ENCODE data around the gene SNRPA. TPM values are rescaled to one million over a fixed set of nuclear protein-coding genes. Genes with fewer than 3 reads are reported as not detected.
"Not testable (repeated sequence)": the region's sequence is repeated elsewhere in the genome, so short reads cannot be mapped to it uniquely, and the experiment has no call there.

SNRPA gene
- total and polyA plus RNA-seq, 2 donors from 2014 or later: 48.7 to 52.6 TPM

GRCh38 chr19:40724315-40724714, 26.7 kb upstream of the SNRPA start:
- TF ChIP-seq CTCF (IDR thresholded peaks at IDR 0.05; ENCODE audit: borderline replicate concordance, extremely low read depth, insufficient read depth): no peak
- DNase-seq: no peak
- no peak overlapping the region for H3K27ac ChIP-seq (ENCODE audit: low read depth in 2 of 2, low read length in 2 of 2)
- H3K4me1 ChIP-seq (ENCODE audit: control insufficient read depth in 2 of 3, insufficient read depth in 2 of 3, low read depth in 1 of 3, low read length in 3 of 3): peaks cover 0 to 17% (median 9%) of the 10 kb centered on the region in 3 donors
- no peak for FAIRE-seq
- H3K4me3 ChIP-seq (ENCODE audit: low read length in 3 of 3): no peak overlapping the region
- H3K36me3 ChIP-seq (ENCODE audit: control insufficient read depth in 2 of 3, insufficient read depth in 3 of 3, low read length in 3 of 3): peaks cover 2 to 26% (median 14%) of the 10 kb centered on the region in 3 donors
- intact Hi-C loops (cut with DNase I): no loop called here
- H3K9ac ChIP-seq (ENCODE audit: low read length in 3 of 3): no peak overlapping the region
- H3K27me3 ChIP-seq (ENCODE audit: control insufficient read depth, insufficient read depth, low read length): no peaks in the 10 kb centered on the region
- no peaks in the 10 kb centered on the region for H3K9me3 ChIP-seq (ENCODE audit: control insufficient read depth in 2 of 3, insufficient read depth in 1 of 3, low read length in 3 of 3)

- Histone ChIP-seq H3K27me3 (ENCODE audit: control insufficient read depth, insufficient read depth, low read length) (no peaks in the 10 kb centered on the region), H3K9me3 (ENCODE audit: control insufficient read depth in 2 of 3, insufficient read depth in 1 of 3, low read length in 3 of 3) (no peaks in the 10 kb centered on the region), H3K27ac (ENCODE audit: low read depth in 2 of 2, low read length in 2 of 2) (no peak overlapping the region), H3K9ac (ENCODE audit: low read length in 3 of 3) (no peak overlapping the region), H3K36me3 (ENCODE audit: control insufficient read depth in 2 of 3, insufficient read depth in 3 of 3, low read length in 3 of 3) (peaks cover 2 to 30% (median 14%) of the 10 kb centered on the region in 3 donors), H3K4me3 (ENCODE audit: low read length in 3 of 3) (no peak overlapping the region), H3K4me1 (ENCODE audit: control insufficient read depth in 2 of 3, insufficient read depth in 2 of 3, low read depth in 1 of 3, low read length in 3 of 3) (peaks cover 0 to 17% (median 9%) of the 10 kb centered on the region in 3 donors)
- intact Hi-C loops (cut with DNase I): no loop called here
- FAIRE-seq (no peak), DNase-seq (no peak)
- no peak for TF ChIP-seq CTCF (IDR thresholded peaks at IDR 0.05; ENCODE audit: borderline replicate concordance, extremely low read depth, insufficient read depth)
Observed at GRCh38 chr19:40724855-40725254, 26.1 kb upstream of the SNRPA start.

- no peak for TF ChIP-seq CTCF (IDR thresholded peaks at IDR 0.05; ENCODE audit: borderline replicate concordance, extremely low read depth, insufficient read depth)
- FAIRE-seq: no peak
- Histone ChIP-seq H3K9me3 (ENCODE audit: control insufficient read depth in 2 of 3, insufficient read depth in 1 of 3, low read length in 3 of 3) (no peaks in the 10 kb centered on the region), H3K4me1 (ENCODE audit: control insufficient read depth in 2 of 3, insufficient read depth in 2 of 3, low read depth in 1 of 3, low read length in 3 of 3) (peaks cover 0 to 9% (median 4%) of the 10 kb centered on the region in 3 donors), H3K9ac (ENCODE audit: low read length in 3 of 3) (no peak overlapping the region), H3K27me3 (ENCODE audit: control insufficient read depth, insufficient read depth, low read length) (no peaks in the 10 kb centered on the region), H3K4me3 (ENCODE audit: low read length in 3 of 3) (no peak overlapping the region), H3K27ac (ENCODE audit: low read depth in 2 of 2, low read length in 2 of 2) (no peak overlapping the region), H3K36me3 (ENCODE audit: control insufficient read depth in 2 of 3, insufficient read depth in 3 of 3, low read length in 3 of 3) (peaks cover 2 to 40% (median 21%) of the 10 kb centered on the region in 3 donors)
- DNase-seq: no peak
- intact Hi-C loops (cut with DNase I): no loop called here
Observed at GRCh38 chr19:40726279-40726678, 24.7 kb upstream of the SNRPA start.

GRCh38 chr19:40730065-40730464, 20.9 kb upstream of the SNRPA start:
- peaks cover 2 to 55% (median 32%) of the 10 kb centered on the region in 3 donors for H3K36me3 ChIP-seq (ENCODE audit: control insufficient read depth in 2 of 3, insufficient read depth in 3 of 3, low read length in 3 of 3)
- H3K4me1 ChIP-seq (ENCODE audit: control insufficient read depth in 2 of 3, insufficient read depth in 2 of 3, low read depth in 1 of 3, low read length in 3 of 3); H3K9me3 ChIP-seq (ENCODE audit: control insufficient read depth in 2 of 3, insufficient read depth in 1 of 3, low read length in 3 of 3); FAIRE-seq; H3K27ac ChIP-seq (ENCODE audit: low read depth in 2 of 2, low read length in 2 of 2); H3K9ac ChIP-seq (ENCODE audit: low read length in 3 of 3); H3K4me3 ChIP-seq (ENCODE audit: low read length in 3 of 3); H3K27me3 ChIP-seq (ENCODE audit: control insufficient read depth, insufficient read depth, low read length); intact Hi-C loops (cut with DNase I); DNase-seq: not testable (repeated sequence)

- H3K27ac ChIP-seq (ENCODE audit: low read depth in 2 of 2, low read length in 2 of 2); H3K4me3 ChIP-seq (ENCODE audit: low read length in 3 of 3); H3K9me3 ChIP-seq (ENCODE audit: control insufficient read depth in 2 of 3, insufficient read depth in 1 of 3, low read length in 3 of 3); H3K9ac ChIP-seq (ENCODE audit: low read length in 3 of 3); DNase-seq; FAIRE-seq; H3K4me1 ChIP-seq (ENCODE audit: control insufficient read depth in 2 of 3, insufficient read depth in 2 of 3, low read depth in 1 of 3, low read length in 3 of 3); intact Hi-C loops (cut with DNase I); H3K27me3 ChIP-seq (ENCODE audit: control insufficient read depth, insufficient read depth, low read length): not testable (repeated sequence)
- peaks cover 4 to 53% (median 41%) of the 10 kb centered on the region in 3 donors for H3K36me3 ChIP-seq (ENCODE audit: control insufficient read depth in 2 of 3, insufficient read depth in 3 of 3, low read length in 3 of 3)
Observed at GRCh38 chr19:40732304-40732703, 18.7 kb upstream of the SNRPA start.

Measured in kidney (tissue), 14 donors.